GM12878 (cell line): Measurements from ENCODE around the gene SRP68. TPM values are rescaled to one million over a fixed set of nuclear protein-coding genes. Genes with fewer than 3 reads are reported as not detected.

Source experiments
- ATAC-seq: fragments of 200-7000 bp; cut with Tn5 transposase; 3 replicates; pipeline ENCODE4 v1.9.1; 2020; ENCODE audit warnings: mild to moderate bottlenecking, moderate library complexity
- BruUV-seq: library from RNA; stranded (reverse); fragments of 400-500 nt; replicated peaks from 2 replicates; lab custom pipeline; 2021; lab: Mats Ljungman, UMichigan
- CTCF ChIA-PET: fragments of 300-600 bp; sonication (Branson Sonifier 250); formaldehyde crosslinking; extraction: SDS; loops from one replicate; lab custom pipeline; 2021; ENCODE audit warnings: inconsistent platforms; lab: Yijun Ruan, JAX
- POLR2A ChIA-PET: fragments of 350-600 bp; formaldehyde crosslinking; extraction: SDS; loops from one replicate; lab custom pipeline; 2021; ENCODE audit warnings: inconsistent platforms; lab: Charles Lee
- RAD21 ChIA-PET: fragments of 300-600 bp; sonication (Branson Sonifier 250); formaldehyde crosslinking; loops from one replicate; lab custom pipeline; 2023; ENCODE audit warnings: antibody characterized with exemption; ENCODE audit not compliant: unreplicated experiment; lab: Charles Lee
- SMC1A ChIA-PET: fragments of 300-600 bp; sonication (Branson Sonifier 250); formaldehyde crosslinking; loops from one replicate; lab custom pipeline; 2023; ENCODE audit not compliant: unreplicated experiment, uncharacterized antibody; lab: Charles Lee
- DNase-seq: peaks from one replicate; pipeline ENCODE4 v3.0.0-alpha.2; 2011; ENCODE audit warnings: low read depth, low spot score
- FAIRE-seq: peaks from 3 replicates; lab custom pipeline; 2011; peaks lifted over from hg19 to GRCh38; lab: Jason Lieb, UNC
- H2AFZ ChIP-seq: 2 replicates; pipeline ENCODE4 v1.6.0; 2011; ENCODE audit warnings: low read depth, low read length, control low read depth; ENCODE audit not compliant: control insufficient read depth
- H3K27ac ChIP-seq: 2 replicates; pipeline ENCODE4 v1.5.1; 2011; ENCODE audit warnings: control low read depth; ENCODE audit not compliant: control insufficient read depth, insufficient read depth
- H3K27me3 ChIP-seq, 2 experiments: replicated peaks in 1 of 2; 2 replicates each; pipeline versions ENCODE4 v1.6.0 to v1.6.1; 2011; ENCODE audit warnings: low read length in 1 of 2; ENCODE audit not compliant: control insufficient read depth in 2 of 2, insufficient read depth in 2 of 2
- H3K36me3 ChIP-seq, 2 experiments: 2 replicates each; pipeline ENCODE4 v1.5.1; 2011; ENCODE audit warnings: low read length in 1 of 2; ENCODE audit not compliant: control insufficient read depth in 2 of 2, insufficient read depth in 2 of 2
- H3K4me1 ChIP-seq: 2 replicates; pipeline ENCODE4 v1.6.1; 2011; ENCODE audit warnings: mild to moderate bottlenecking, low read length, moderate library complexity, mixed read lengths; ENCODE audit not compliant: control insufficient read depth, insufficient read depth
- H3K4me2 ChIP-seq: 2 replicates; pipeline ENCODE4 v1.6.0; 2011; ENCODE audit warnings: control low read depth; ENCODE audit not compliant: control insufficient read depth, insufficient read depth
- H3K4me3 ChIP-seq: fragments of 200-600 bp; sonication (generic); 2 replicates; pipeline ENCODE4 v1.5.1; 2016
- H3K79me2 ChIP-seq: 2 replicates; pipeline ENCODE4 v1.6.0; 2011; ENCODE audit warnings: low read length; ENCODE audit not compliant: control insufficient read depth, insufficient read depth
- H3K9ac ChIP-seq: 2 replicates; pipeline ENCODE4 v1.8.0; 2011; ENCODE audit warnings: low read length, control low read depth, mixed read lengths; ENCODE audit not compliant: control insufficient read depth, insufficient read depth
- H3K9me3 ChIP-seq: replicated peaks from 3 replicates; pipeline ENCODE4 v1.5.1; 2011; ENCODE audit warnings: mild to moderate bottlenecking, low read length; ENCODE audit not compliant: control insufficient read depth, insufficient read depth
- H4K20me1 ChIP-seq: 2 replicates; pipeline ENCODE4 v1.6.0; 2011; ENCODE audit not compliant: control insufficient read depth, insufficient read depth
- ATF2 ChIP-seq: IDR thresholded peaks from 2 replicates; pipeline ENCODE4 v1.6.1; 2012; ENCODE audit warnings: low read length, inconsistent platforms
- BACH1 ChIP-seq: fragments of 450-650 bp; IDR thresholded peaks from 2 replicates; pipeline ENCODE4 v1.6.1; 2017; ENCODE audit warnings: mild to moderate bottlenecking, borderline replicate concordance
- BHLHE40 ChIP-seq, 2 experiments: fragments of 450-650 bp in 1 of 2; IDR thresholded peaks; 2 replicates each; pipeline ENCODE4 v1.6.1; 2011 to 2017; ENCODE audit warnings: low read depth in 2 of 2, borderline replicate concordance in 1 of 2, improper control_type of control experiment in 1 of 2, low read length in 1 of 2, mild to moderate bottlenecking in 1 of 2
- EED ChIP-seq: sonication (generic); IDR thresholded peaks from 2 replicates; pipeline ENCODE4 v1.6.1; 2016; ENCODE audit warnings: antibody characterized with exemption, low read depth
- FOXK2 ChIP-seq: fragments of 450-650 bp; IDR thresholded peaks from 2 replicates; pipeline ENCODE4 v1.6.1; 2017; ENCODE audit warnings: mild to moderate bottlenecking, moderate library complexity
- MLLT1 ChIP-seq: fragments of 450-650 bp; IDR thresholded peaks from 2 replicates; pipeline ENCODE4 v1.6.1; 2016; ENCODE audit warnings: mild to moderate bottlenecking
- MXI1 ChIP-seq: fragments of 150-350 bp; IDR thresholded peaks from 2 replicates; pipeline ENCODE4 v1.6.1; 2011; ENCODE audit warnings: low read depth, mild to moderate bottlenecking, inconsistent platforms, low read length, improper control_type of control experiment
- NRF1 ChIP-seq: conservative IDR thresholded peaks from 2 replicates; pipeline ENCODE4 v1.6.1; 2011; ENCODE audit warnings: mild to moderate bottlenecking, low read depth, low read length, improper control_type of control experiment
- POLR2A ChIP-seq: IDR thresholded peaks from 2 replicates; pipeline ENCODE4 v1.6.1; 2011; ENCODE audit warnings: low read depth, mild to moderate bottlenecking, low read length
- RAD51 ChIP-seq: fragments of 450-650 bp; IDR thresholded peaks from 2 replicates; pipeline ENCODE4 v1.6.1; 2016; ENCODE audit warnings: moderate library complexity, mild to moderate bottlenecking, inconsistent platforms
- SREBF1 ChIP-seq: IDR thresholded peaks from 2 replicates; pipeline ENCODE4 v1.6.1; 2012; ENCODE audit warnings: mild to moderate bottlenecking, low read length
- SREBF2 ChIP-seq: IDR thresholded peaks from 2 replicates; pipeline ENCODE4 v1.6.1; 2012; ENCODE audit warnings: mild to moderate bottlenecking, low read length
- TCF3 ChIP-seq: IDR thresholded peaks from 2 replicates; pipeline ENCODE4 v1.6.1; 2012; ENCODE audit warnings: low read depth, mild to moderate bottlenecking, low read length, borderline replicate concordance; ENCODE audit not compliant: insufficient read depth
- YY1 ChIP-seq: IDR thresholded peaks from 2 replicates; pipeline ENCODE4 v1.6.1; 2011; ENCODE audit warnings: low read depth, mild to moderate bottlenecking, low read length
- ZNF217 ChIP-seq: fragments of 450-650 bp; IDR thresholded peaks from 2 replicates; pipeline ENCODE4 v1.6.1; 2017; ENCODE audit warnings: antibody characterized with exemption, mild to moderate bottlenecking
- ZNF274 ChIP-seq: IDR thresholded peaks from one replicate; pipeline ENCODE4 v1.8.0; 2011; ENCODE audit not compliant: insufficient read length, insufficient read depth
- WGBS: methylation state at CpG from one replicate; pipeline ENCODE4 v1.1.6; 2016; ENCODE audit warnings: low lambda C conversion rate; ENCODE audit not compliant: insufficient replicate concordance, insufficient coverage; ENCODE audit errors: missing lambda C conversion rate; 5-methylcytosine and 5-hydroxymethylcytosine counted together
- in situ Hi-C: fragments of 300-500 bp; cut with MboI; formaldehyde crosslinking; loops from 9 replicates; pipeline ENCODE4 v1.14.3; 2018; ENCODE audit warnings: mixed read lengths
- intact Hi-C: fragments of 100-400 bp; cut with micrococcal nuclease; formaldehyde crosslinking; loops from one replicate; pipeline ENCODE4 v1.14.2; 2022; ENCODE audit not compliant: unreplicated experiment
- polyA plus RNA-seq, 11 experiments: library from polyadenylated mRNA; depleted of rRNA in 4 of 11; unstranded in 6 of 11; stranded (reverse) in 5 of 11; fragments of >200 nt; fragmentation: Nextera tagmentation in 4 of 11; fragmentation: Illumina TruSeq in 1 of 11; extraction: Ambion mirVana in 4 of 11; extraction: Trizol in 1 of 11; gene quantifications; 1 replicate in 1 of 11; 2 replicates in 10 of 11; pipeline versions ENCODE4 v1.2.1 to v1.2.3, GENCODE V29; 2011 to 2016; ENCODE audit warnings: inconsistent platforms in 2 of 11, missing spikeins in 2 of 11, low read depth in 1 of 11
- total RNA-seq, 4 experiments: library from RNA; depleted of rRNA in 3 of 4; stranded (reverse); fragments of >200 nt in 3 of 4; fragmentation: Illumina TruSeq in 1 of 4; extraction: Trizol in 1 of 4; gene quantifications; 2 replicates each; pipeline versions ENCODE4 v1.2.1 to v1.2.3, GENCODE V29; 2013 to 2021
- TF ChIP-seq, protein P1 (sequence below): fragments of 150-350 bp; IDR thresholded peaks from 2 replicates; pipeline ENCODE4 v1.6.1; 2014; ENCODE audit warnings: mild to moderate bottlenecking, low read depth, low read length

Gene SRP68
- total and polyA plus RNA-seq, 10 of the 15 experiments (the other 5 are each of a cell fraction or from before 2014, with no cell fraction given): 24.7 to 89.7 (median 62.7) TPM

DNA sequence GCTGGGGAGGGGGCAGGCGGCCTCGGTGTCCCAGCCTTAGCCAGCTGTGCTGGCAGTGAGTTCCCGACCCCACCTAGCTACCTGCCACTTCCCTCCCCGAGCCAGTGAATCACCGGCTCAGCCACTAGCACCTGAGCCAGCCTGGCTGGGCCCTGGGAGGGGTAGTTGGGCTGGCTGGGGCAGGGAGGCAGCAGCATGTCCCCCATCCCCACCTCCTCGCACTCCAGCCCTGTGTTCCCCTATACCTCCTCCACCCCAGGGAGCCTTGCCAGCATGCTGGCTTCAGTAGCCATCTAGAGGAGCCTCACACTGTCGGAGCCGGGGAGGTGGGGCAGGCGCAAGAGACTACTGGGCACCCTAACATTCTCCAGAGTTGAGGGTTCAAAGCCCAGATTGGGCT lies 48.0 kb downstream of the SRP68 start:
- BruUV-seq: no TSS peak
- Histone ChIP-seq H4K20me1 (no peaks in the 10 kb centered on the region), H3K9me3 (no peaks in the 10 kb centered on the region), H3K4me1 (no peaks in the 10 kb centered on the region), H2AFZ (no peak overlapping the region), H3K79me2 (no peaks in the 10 kb centered on the region), H3K4me3 (no peak overlapping the region), H3K4me2 (no peak overlapping the region), H3K27ac (no peak overlapping the region), H3K27me3 (no peaks in the 10 kb centered on the region), H3K36me3 (no peaks in the 10 kb centered on the region), H3K9ac (no peak overlapping the region)
- intact Hi-C loops (no loop called here), in situ Hi-C loops (no loop called here)
- WGBS: 32% methylated on average over 9 of the region's 9 CpGs
- DNase-seq (no peak), FAIRE-seq (no peak), ATAC-seq (no peak)
- TF ChIP-seq MLLT1 (no peak), MXI1 (no peak), YY1 (no peak)
- RAD21 ChIA-PET: no interaction called here
- CTCF ChIA-PET: no interaction called here
- SMC1A ChIA-PET: no interaction called here
- POLR2A ChIA-PET: no interaction called here

GRCh38 chr17:76023900-76024237 lies 48.4 kb downstream of the SRP68 start:
- no peak for DNase-seq
- no peaks in the 10 kb centered on the region for H3K4me1 ChIP-seq
- H3K79me2 ChIP-seq: no peaks in the 10 kb centered on the region
- SMC1A ChIA-PET: no interaction called here
- POLR2A ChIA-PET: no interaction called here
- no TSS peak for BruUV-seq
- WGBS: 59% methylated on average over 9 of the region's 9 CpGs
- H3K27me3 ChIP-seq: no peaks in the 10 kb centered on the region
- CTCF ChIA-PET: no interaction called here
- H3K27ac ChIP-seq: no peak overlapping the region
- no peak for FAIRE-seq
- H4K20me1 ChIP-seq: no peaks in the 10 kb centered on the region
- no peak for ATAC-seq
- in situ Hi-C loops (no loop called here), intact Hi-C loops (no loop called here)
- RAD21 ChIA-PET: no interaction called here
- no peak overlapping the region for H2AFZ ChIP-seq
- H3K4me2 ChIP-seq: no peak overlapping the region
- no peak overlapping the region for H3K4me3 ChIP-seq
- no peak overlapping the region for H3K9ac ChIP-seq
- H3K36me3 ChIP-seq: no peaks in the 10 kb centered on the region
- no peaks in the 10 kb centered on the region for H3K9me3 ChIP-seq
- TF ChIP-seq TCF3 (no peak), EED (no peak), NRF1 (no peak), BACH1 (no peak), SREBF2 (no peak), ZNF274 (no peak), BHLHE40 (IDR thresholded peaks at IDR 0.05; ENCODE audit: borderline replicate concordance in 1 of 2, low read depth in 2 of 2, low read length in 1 of 2) (no peak), POLR2A (no peak), RAD51 (no peak), SREBF1 (no peak), ATF2 (no peak), ZNF217 (no peak), FOXK2 (no peak)
- TF ChIP-seq, protein P1, sequence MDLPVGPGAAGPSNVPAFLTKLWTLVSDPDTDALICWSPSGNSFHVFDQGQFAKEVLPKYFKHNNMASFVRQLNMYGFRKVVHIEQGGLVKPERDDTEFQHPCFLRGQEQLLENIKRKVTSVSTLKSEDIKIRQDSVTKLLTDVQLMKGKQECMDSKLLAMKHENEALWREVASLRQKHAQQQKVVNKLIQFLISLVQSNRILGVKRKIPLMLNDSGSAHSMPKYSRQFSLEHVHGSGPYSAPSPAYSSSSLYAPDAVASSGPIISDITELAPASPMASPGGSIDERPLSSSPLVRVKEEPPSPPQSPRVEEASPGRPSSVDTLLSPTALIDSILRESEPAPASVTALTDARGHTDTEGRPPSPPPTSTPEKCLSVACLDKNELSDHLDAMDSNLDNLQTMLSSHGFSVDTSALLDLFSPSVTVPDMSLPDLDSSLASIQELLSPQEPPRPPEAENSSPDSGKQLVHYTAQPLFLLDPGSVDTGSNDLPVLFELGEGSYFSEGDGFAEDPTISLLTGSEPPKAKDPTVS: no peak
